H1 (cell line): ENCODE measurements around the gene PTBP3.

Experiments
- CEBPB ChIP-seq: IDR thresholded peaks from 2 replicates; pipeline ENCODE4 v1.6.1; 2012; ENCODE audit warnings: low read depth, low read length
- CREB1 ChIP-seq: IDR thresholded peaks from 2 replicates; pipeline ENCODE4 v1.6.1; 2012; ENCODE audit warnings: inconsistent platforms
- EP300 ChIP-seq, 2 experiments: IDR thresholded peaks; 1 replicate in 1 of 2; 2 replicates in 1 of 2; pipeline ENCODE4 v1.6.1; 2011 to 2012; ENCODE audit warnings: low read depth in 2 of 2, low read length in 2 of 2, mild to moderate bottlenecking in 2 of 2, borderline replicate concordance in 1 of 2, inconsistent platforms in 1 of 2, moderate library complexity in 1 of 2
- EZH2 ChIP-seq: fragments of 200-600 bp; sonication (generic); IDR thresholded peaks from 2 replicates; pipeline ENCODE4 v1.7.1; 2012; ENCODE audit warnings: low read depth, mild to moderate bottlenecking, moderate library complexity, low read length, inconsistent platforms; ENCODE audit not compliant: severe bottlenecking
- POLR2A ChIP-seq, 2 experiments: IDR thresholded peaks; 1 replicate in 1 of 2; 2 replicates in 1 of 2; pipeline ENCODE4 v1.6.1; 2011; ENCODE audit warnings: low read depth in 2 of 2, low read length in 2 of 2, mild to moderate bottlenecking in 2 of 2; ENCODE audit errors: control extremely low read depth in 1 of 2
- POLR2AphosphoS5 ChIP-seq: IDR thresholded peaks from 2 replicates; pipeline ENCODE4 v1.6.1; 2011; ENCODE audit warnings: low read depth, low read length
- RAD21 ChIP-seq, 2 experiments: IDR thresholded peaks in 1 of 2; conservative IDR thresholded peaks in 1 of 2; 2 replicates each; pipeline ENCODE4 v1.6.1; 2011; ENCODE audit warnings: low read depth in 2 of 2, low read length in 2 of 2, improper control_type of control experiment in 1 of 2, inconsistent platforms in 1 of 2, mild to moderate bottlenecking in 1 of 2, moderate library complexity in 1 of 2
- SP1 ChIP-seq: IDR thresholded peaks from 2 replicates; pipeline ENCODE4 v1.6.1; 2011; ENCODE audit warnings: low read depth, low read length
- TAF1 ChIP-seq: IDR thresholded peaks from 2 replicates; pipeline ENCODE4 v1.6.1; 2011; ENCODE audit warnings: mild to moderate bottlenecking, low read depth, low read length
- ZNF274 ChIP-seq: IDR thresholded peaks from 2 replicates; pipeline ENCODE4 v1.7.0; 2012; ENCODE audit warnings: low read length, borderline replicate concordance; ENCODE audit errors: extremely low read depth
- TF ChIP-seq, protein P1 (sequence below), 3 experiments: IDR thresholded peaks; 1 replicate in 2 of 3; 2 replicates in 1 of 3; pipeline versions ENCODE4 v1.5.1 to v1.6.1; 2011; ENCODE audit warnings: low read length in 3 of 3, mild to moderate bottlenecking in 3 of 3, inconsistent platforms in 2 of 3, low read depth in 1 of 3, moderate library complexity in 1 of 3; ENCODE audit not compliant: insufficient read depth in 1 of 3; ENCODE audit errors: control extremely low read depth in 1 of 3
- TF ChIP-seq, protein P2 (sequence below): IDR thresholded peaks from 2 replicates; pipeline ENCODE4 v1.6.1; 2011; ENCODE audit warnings: low read depth, mild to moderate bottlenecking, low read length; ENCODE audit not compliant: insufficient read depth
- TF ChIP-seq, protein P3 (sequence below): IDR thresholded peaks from 2 replicates; pipeline ENCODE4 v1.6.1; 2012; ENCODE audit warnings: inconsistent platforms

DNA sequence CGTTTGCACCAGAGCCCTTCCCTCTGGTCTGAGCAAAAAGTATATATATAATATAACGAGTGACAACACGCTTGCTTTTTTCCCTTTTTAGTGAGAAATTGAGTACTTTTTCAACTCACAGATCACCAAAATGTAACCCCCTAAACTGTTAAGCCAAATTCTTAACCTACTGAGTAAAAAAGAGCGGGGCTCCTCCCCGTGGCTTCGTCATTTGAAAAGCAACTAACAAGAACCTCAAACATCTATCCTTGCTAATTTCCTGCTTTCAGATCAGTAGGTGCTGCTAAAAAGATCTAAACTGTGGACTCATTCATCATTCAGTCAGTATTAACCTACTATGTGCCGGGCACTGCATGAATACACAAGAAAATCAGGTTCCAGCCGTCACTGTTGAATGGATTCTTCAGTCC, 1.0 kb upstream of the PTBP3 start:
- TF ChIP-seq, protein P1, sequence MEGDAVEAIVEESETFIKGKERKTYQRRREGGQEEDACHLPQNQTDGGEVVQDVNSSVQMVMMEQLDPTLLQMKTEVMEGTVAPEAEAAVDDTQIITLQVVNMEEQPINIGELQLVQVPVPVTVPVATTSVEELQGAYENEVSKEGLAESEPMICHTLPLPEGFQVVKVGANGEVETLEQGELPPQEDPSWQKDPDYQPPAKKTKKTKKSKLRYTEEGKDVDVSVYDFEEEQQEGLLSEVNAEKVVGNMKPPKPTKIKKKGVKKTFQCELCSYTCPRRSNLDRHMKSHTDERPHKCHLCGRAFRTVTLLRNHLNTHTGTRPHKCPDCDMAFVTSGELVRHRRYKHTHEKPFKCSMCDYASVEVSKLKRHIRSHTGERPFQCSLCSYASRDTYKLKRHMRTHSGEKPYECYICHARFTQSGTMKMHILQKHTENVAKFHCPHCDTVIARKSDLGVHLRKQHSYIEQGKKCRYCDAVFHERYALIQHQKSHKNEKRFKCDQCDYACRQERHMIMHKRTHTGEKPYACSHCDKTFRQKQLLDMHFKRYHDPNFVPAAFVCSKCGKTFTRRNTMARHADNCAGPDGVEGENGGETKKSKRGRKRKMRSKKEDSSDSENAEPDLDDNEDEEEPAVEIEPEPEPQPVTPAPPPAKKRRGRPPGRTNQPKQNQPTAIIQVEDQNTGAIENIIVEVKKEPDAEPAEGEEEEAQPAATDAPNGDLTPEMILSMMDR (IDR thresholded peaks at IDR 0.05; ENCODE audit: control extremely low read depth in 1 of 3, insufficient read depth in 1 of 3, low read depth in 1 of 3, low read length in 3 of 3) = no peak
- TF ChIP-seq, protein P2, sequence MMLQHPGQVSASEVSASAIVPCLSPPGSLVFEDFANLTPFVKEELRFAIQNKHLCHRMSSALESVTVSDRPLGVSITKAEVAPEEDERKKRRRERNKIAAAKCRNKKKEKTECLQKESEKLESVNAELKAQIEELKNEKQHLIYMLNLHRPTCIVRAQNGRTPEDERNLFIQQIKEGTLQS = no peak
- TF ChIP-seq ZNF274 (no peak), EZH2 (no peak), EP300 (IDR thresholded peaks at IDR 0.05; ENCODE audit: borderline replicate concordance in 1 of 2, low read depth in 2 of 2, low read length in 2 of 2) (no peak), TAF1 (no peak), POLR2A (IDR thresholded peaks at IDR 0.05; ENCODE audit: control extremely low read depth in 1 of 2, low read depth in 2 of 2, low read length in 2 of 2) (no peak), RAD21 (IDR thresholded peaks at IDR 0.05 in 1 of 2, conservative IDR thresholded peaks at IDR 0.05 in 1 of 2; ENCODE audit: low read depth in 2 of 2, low read length in 2 of 2) (no peak), CEBPB (no peak), CREB1 (no peak), SP1 (no peak), POLR2AphosphoS5 (no peak)
- TF ChIP-seq, protein P3, sequence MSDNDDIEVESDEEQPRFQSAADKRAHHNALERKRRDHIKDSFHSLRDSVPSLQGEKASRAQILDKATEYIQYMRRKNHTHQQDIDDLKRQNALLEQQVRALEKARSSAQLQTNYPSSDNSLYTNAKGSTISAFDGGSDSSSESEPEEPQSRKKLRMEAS = no peak
